IgD-negative memory B cell (primary cell): Measurements from ENCODE around the gene PLD1. TPM values are rescaled to one million over a fixed set of nuclear protein-coding genes. Genes with fewer than 3 reads are reported as not detected.
"Not testable (repeated sequence)": the region's sequence is repeated elsewhere in the genome, so short reads cannot be mapped to it uniquely, and the experiment has no call there.

Source experiments
- H3K27ac Mint-ChIP-seq, 3 donors: one replicate each; pipeline ENCODE4 v1.8.0; 2020 to 2022; ENCODE audit warnings: mild to moderate bottlenecking in 3 of 3, mixed read lengths in 3 of 3, moderate library complexity in 1 of 3
- H3K27me3 Mint-ChIP-seq: one replicate; pipeline ENCODE4 v1.8.0; 2021; ENCODE audit warnings: mixed read lengths
- H3K36me3 Mint-ChIP-seq: one replicate; pipeline ENCODE4 v1.8.0; 2020; ENCODE audit warnings: mild to moderate bottlenecking, mixed read lengths
- H3K4me1 Mint-ChIP-seq, 3 donors: one replicate each; pipeline ENCODE4 v1.8.0; 2020 to 2022; ENCODE audit warnings: mixed read lengths in 3 of 3, mild to moderate bottlenecking in 1 of 3
- H3K4me3 Mint-ChIP-seq, 4 donors: one replicate each; pipeline ENCODE4 v1.8.0; 2020 to 2022; ENCODE audit warnings: mild to moderate bottlenecking in 4 of 4, mixed read lengths in 4 of 4, moderate library complexity in 3 of 4
- H3K9me3 Mint-ChIP-seq, 3 donors: one replicate each; pipeline ENCODE4 v1.8.0; 2020 to 2021; ENCODE audit warnings: mixed read lengths in 3 of 3, mild to moderate bottlenecking in 1 of 3
- polyA plus RNA-seq: library from polyadenylated mRNA; unstranded; fragments of 300-500 nt; fragmentation: Illumina TruSeq; gene quantifications from one replicate; pipeline ENCODE4 v1.2.3, GENCODE V29; 2021

The PLD1 gene
- polyA plus RNA-seq, 1 donor from 2014 or later, result not detected

- Mint-ChIP-seq H3K36me3 (no peaks in the 10 kb centered on the region), H3K27ac (no peak overlapping the region), H3K27me3 (peaks cover 3% of the 10 kb centered on the region), H3K4me3 (no peak overlapping the region), H3K4me1 (no peaks in the 10 kb centered on the region), H3K9me3 (peaks cover 0 to 2% (median 0%) of the 10 kb centered on the region in 3 donors)
Observed at GRCh38 chr3:171636666-171637065, 173.6 kb downstream of the PLD1 start.

GRCh38 chr3:171632766-171633165, 177.5 kb downstream of the PLD1 start:
- Mint-ChIP-seq H3K36me3 (no peaks in the 10 kb centered on the region), H3K27ac (no peak overlapping the region), H3K27me3 (no peaks in the 10 kb centered on the region), H3K4me3 (no peak overlapping the region), H3K9me3 (peaks cover 0 to 2% (median 0%) of the 10 kb centered on the region in 3 donors), H3K4me1 (no peaks in the 10 kb centered on the region)

- not testable (repeated sequence) for H3K9me3 Mint-ChIP-seq, H3K27me3 Mint-ChIP-seq, H3K27ac Mint-ChIP-seq, H3K4me1 Mint-ChIP-seq, H3K4me3 Mint-ChIP-seq, H3K36me3 Mint-ChIP-seq
Observed at GRCh38 chr3:171626799-171627198, 183.5 kb downstream of the PLD1 start.

GRCh38 chr3:171622126-171622525, 188.2 kb downstream of the PLD1 start:
- Mint-ChIP-seq H3K27me3 (peaks cover 4% of the 10 kb centered on the region), H3K4me3 (no peak overlapping the region), H3K9me3 (peaks cover 0 to 2% (median 0%) of the 10 kb centered on the region in 3 donors)

GRCh38 chr3:171620825-171621434, 189.4 kb downstream of the PLD1 start:
- H3K27ac Mint-ChIP-seq, result no peak overlapping the region
- peaks cover 0 to 2% (median 0%) of the 10 kb centered on the region in 3 donors for H3K9me3 Mint-ChIP-seq
- peaks cover under 1% of the 10 kb centered on the region for H3K36me3 Mint-ChIP-seq
- peaks cover 4% of the 10 kb centered on the region for H3K27me3 Mint-ChIP-seq
- no peak overlapping the region for H3K4me3 Mint-ChIP-seq
- no peaks in the 10 kb centered on the region for H3K4me1 Mint-ChIP-seq

More at GRCh38 chr3:171622126-171622525, 188.2 kb downstream of the PLD1 start:
- H3K36me3 Mint-ChIP-seq, result peaks cover 1% of the 10 kb centered on the region
- no peaks in the 10 kb centered on the region for H3K4me1 Mint-ChIP-seq
- H3K27ac Mint-ChIP-seq, result no peak overlapping the region

- Mint-ChIP-seq H3K4me1 (no peaks in the 10 kb centered on the region), H3K36me3 (no peaks in the 10 kb centered on the region), H3K9me3 (no peaks in the 10 kb centered on the region), H3K4me3 (no peak overlapping the region), H3K27ac (no peak overlapping the region), H3K27me3 (peaks cover 2% of the 10 kb centered on the region)
Observed at GRCh38 chr3:171616798-171617197, 193.5 kb downstream of the PLD1 start.

GRCh38 chr3:171615686-171616085, 194.6 kb downstream of the PLD1 start:
- Mint-ChIP-seq H3K4me1 (no peaks in the 10 kb centered on the region), H3K27ac (no peak overlapping the region), H3K9me3 (no peaks in the 10 kb centered on the region), H3K27me3 (peaks cover 2% of the 10 kb centered on the region), H3K36me3 (no peaks in the 10 kb centered on the region), H3K4me3 (no peak overlapping the region)

- no peaks in the 10 kb centered on the region for H3K36me3 Mint-ChIP-seq
- no peak overlapping the region for H3K4me3 Mint-ChIP-seq
- no peak overlapping the region for H3K27ac Mint-ChIP-seq
- H3K4me1 Mint-ChIP-seq, result no peaks in the 10 kb centered on the region
- H3K9me3 Mint-ChIP-seq, result no peaks in the 10 kb centered on the region
- peaks cover 2% of the 10 kb centered on the region for H3K27me3 Mint-ChIP-seq
Observed at GRCh38 chr3:171615281-171615680, 195.0 kb downstream of the PLD1 start.

GRCh38 chr3:171614318-171614921, 195.9 kb downstream of the PLD1 start:
- no peak overlapping the region for H3K4me3 Mint-ChIP-seq
- no peak overlapping the region for H3K27ac Mint-ChIP-seq
- H3K9me3 Mint-ChIP-seq, result no peaks in the 10 kb centered on the region
- no peaks in the 10 kb centered on the region for H3K4me1 Mint-ChIP-seq
- H3K27me3 Mint-ChIP-seq, result peaks cover 2% of the 10 kb centered on the region
- H3K36me3 Mint-ChIP-seq, result no peaks in the 10 kb centered on the region

- Mint-ChIP-seq H3K27me3 (no peaks in the 10 kb centered on the region), H3K4me3 (no peak overlapping the region), H3K36me3 (no peaks in the 10 kb centered on the region), H3K9me3 (no peaks in the 10 kb centered on the region), H3K27ac (no peak overlapping the region), H3K4me1 (no peaks in the 10 kb centered on the region)
Observed at GRCh38 chr3:171607452-171607851, 202.8 kb downstream of the PLD1 start.

GRCh38 chr3:171606151-171606751, 204.0 kb downstream of the PLD1 start:
- H3K4me1 Mint-ChIP-seq, result no peaks in the 10 kb centered on the region
- no peaks in the 10 kb centered on the region for H3K27me3 Mint-ChIP-seq
- H3K4me3 Mint-ChIP-seq, result no peak overlapping the region
- H3K9me3 Mint-ChIP-seq, result no peaks in the 10 kb centered on the region
- no peaks in the 10 kb centered on the region for H3K36me3 Mint-ChIP-seq
- no peak overlapping the region for H3K27ac Mint-ChIP-seq

GRCh38 chr3:171604370-171604769, 205.9 kb downstream of the PLD1 start:
- no peak overlapping the region for H3K4me3 Mint-ChIP-seq
- no peak overlapping the region for H3K27ac Mint-ChIP-seq
- no peaks in the 10 kb centered on the region for H3K4me1 Mint-ChIP-seq
- no peaks in the 10 kb centered on the region for H3K36me3 Mint-ChIP-seq
- no peaks in the 10 kb centered on the region for H3K9me3 Mint-ChIP-seq
- no peaks in the 10 kb centered on the region for H3K27me3 Mint-ChIP-seq

GRCh38 chr3:171602072-171602471, 208.2 kb downstream of the PLD1 start:
- Mint-ChIP-seq H3K27ac (no peak overlapping the region), H3K36me3 (no peaks in the 10 kb centered on the region), H3K4me3 (no peak overlapping the region), H3K4me1 (no peaks in the 10 kb centered on the region), H3K9me3 (no peaks in the 10 kb centered on the region), H3K27me3 (no peaks in the 10 kb centered on the region)

- Mint-ChIP-seq H3K36me3 (no peaks in the 10 kb centered on the region), H3K9me3 (no peaks in the 10 kb centered on the region), H3K27ac (no peak overlapping the region), H3K4me1 (no peaks in the 10 kb centered on the region), H3K4me3 (no peak overlapping the region), H3K27me3 (no peaks in the 10 kb centered on the region)
Observed at GRCh38 chr3:171600030-171600429, 210.3 kb downstream of the PLD1 start.

GRCh38 chr3:171598990-171599389, 211.3 kb downstream of the PLD1 start:
- no peaks in the 10 kb centered on the region for H3K27me3 Mint-ChIP-seq
- H3K4me1 Mint-ChIP-seq, result no peaks in the 10 kb centered on the region
- peaks cover 0 to 2% (median 0%) of the 10 kb centered on the region in 3 donors for H3K9me3 Mint-ChIP-seq
- no peak overlapping the region for H3K27ac Mint-ChIP-seq
- H3K4me3 Mint-ChIP-seq, result no peak overlapping the region
- no peaks in the 10 kb centered on the region for H3K36me3 Mint-ChIP-seq

GRCh38 chr3:171592786-171593185, 217.5 kb downstream of the PLD1 start:
- H3K27ac Mint-ChIP-seq, result no peak overlapping the region
- H3K36me3 Mint-ChIP-seq, result no peaks in the 10 kb centered on the region
- H3K27me3 Mint-ChIP-seq, result no peaks in the 10 kb centered on the region
- H3K4me3 Mint-ChIP-seq, result no peak overlapping the region
- peaks cover 0 to 2% (median 0%) of the 10 kb centered on the region in 3 donors for H3K9me3 Mint-ChIP-seq
- H3K4me1 Mint-ChIP-seq, result no peaks in the 10 kb centered on the region
